ENCODE data around the gene FOXG1. TPM values are rescaled to one million over a fixed set of nuclear protein-coding genes. Genes with fewer than 3 reads are reported as not detected.

The FOXG1 gene
- total RNA-seq, 2 donors from 2014 or later, result not detected

DNA sequence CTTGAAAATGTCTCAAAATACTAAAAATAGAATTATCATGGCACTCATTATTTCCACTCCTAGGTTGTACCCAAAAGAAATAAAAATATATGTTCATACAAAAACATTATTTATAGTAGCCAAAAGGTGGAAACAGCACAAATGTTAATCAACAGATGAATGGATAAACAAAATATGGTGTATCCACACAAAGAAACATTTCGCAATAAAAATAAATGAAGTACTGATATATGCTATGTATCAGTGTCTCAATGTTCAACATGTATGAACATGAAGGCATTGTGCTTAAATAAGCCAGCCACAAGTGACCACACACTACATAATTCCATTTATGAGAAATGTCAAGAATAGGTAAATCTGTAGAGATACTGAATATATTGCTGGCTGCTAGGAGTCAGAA, 40.9 kb downstream of the FOXG1 start:
- TF ChIP-seq, protein P1, sequence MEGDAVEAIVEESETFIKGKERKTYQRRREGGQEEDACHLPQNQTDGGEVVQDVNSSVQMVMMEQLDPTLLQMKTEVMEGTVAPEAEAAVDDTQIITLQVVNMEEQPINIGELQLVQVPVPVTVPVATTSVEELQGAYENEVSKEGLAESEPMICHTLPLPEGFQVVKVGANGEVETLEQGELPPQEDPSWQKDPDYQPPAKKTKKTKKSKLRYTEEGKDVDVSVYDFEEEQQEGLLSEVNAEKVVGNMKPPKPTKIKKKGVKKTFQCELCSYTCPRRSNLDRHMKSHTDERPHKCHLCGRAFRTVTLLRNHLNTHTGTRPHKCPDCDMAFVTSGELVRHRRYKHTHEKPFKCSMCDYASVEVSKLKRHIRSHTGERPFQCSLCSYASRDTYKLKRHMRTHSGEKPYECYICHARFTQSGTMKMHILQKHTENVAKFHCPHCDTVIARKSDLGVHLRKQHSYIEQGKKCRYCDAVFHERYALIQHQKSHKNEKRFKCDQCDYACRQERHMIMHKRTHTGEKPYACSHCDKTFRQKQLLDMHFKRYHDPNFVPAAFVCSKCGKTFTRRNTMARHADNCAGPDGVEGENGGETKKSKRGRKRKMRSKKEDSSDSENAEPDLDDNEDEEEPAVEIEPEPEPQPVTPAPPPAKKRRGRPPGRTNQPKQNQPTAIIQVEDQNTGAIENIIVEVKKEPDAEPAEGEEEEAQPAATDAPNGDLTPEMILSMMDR (IDR thresholded peaks at IDR 0.05), result no peak
- H3K27ac ChIP-seq, result no peak overlapping the region
- H3K9me3 ChIP-seq, result no peaks in the 10 kb centered on the region
- H3K4me3 ChIP-seq, result no peak overlapping the region
- H3K27me3 ChIP-seq, result no peaks in the 10 kb centered on the region
- DNase-seq (ENCODE audit: low spot score), result no peak
- H3K36me3 ChIP-seq, result no peaks in the 10 kb centered on the region
- no peaks in the 10 kb centered on the region for H3K4me1 ChIP-seq

DNA sequence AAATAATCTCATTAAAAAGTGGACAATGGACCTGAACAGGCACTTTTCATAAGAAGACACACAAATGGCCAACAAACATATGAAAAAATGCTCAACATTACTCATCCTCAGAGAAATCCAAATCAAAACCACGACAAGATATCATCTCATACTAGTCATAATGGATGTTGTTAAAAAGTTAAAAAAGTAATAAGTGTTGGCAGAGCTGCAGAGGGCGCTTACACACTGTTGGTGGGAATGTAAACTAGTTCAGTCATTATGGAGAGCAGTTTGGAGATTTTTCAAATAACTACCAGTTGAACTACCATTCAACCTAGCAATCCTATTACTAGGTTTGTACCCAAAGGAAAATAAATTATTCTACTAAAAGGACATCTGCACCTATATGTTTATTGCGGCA, 47.2 kb downstream of the FOXG1 start:
- Histone ChIP-seq H3K4me1 (no peaks in the 10 kb centered on the region), H3K27ac (no peak overlapping the region), H3K9me3 (no peaks in the 10 kb centered on the region), H3K4me3 (no peak overlapping the region), H3K27me3 (no peaks in the 10 kb centered on the region), H3K36me3 (no peaks in the 10 kb centered on the region)
- DNase-seq (ENCODE audit: low spot score), result no peak
- TF ChIP-seq, protein P1 (IDR thresholded peaks at IDR 0.05), result no peak

Data from right atrium auricular region (tissue), 2 donors.